PC-3 (cell line): ENCODE data around the gene DGKB. TPM values are rescaled to one million over a fixed set of nuclear protein-coding genes. Genes with fewer than 3 reads are reported as not detected.
A peak's percentile ranks its signal among the peaks of the same experiment; 100 is the strongest.

Source experiments
- ATAC-seq: fragments of 200-7000 bp; cut with Tn5 transposase; 2 replicates; pipeline ENCODE4 v1.9.1; 2020; ENCODE audit warnings: mild to moderate bottlenecking, moderate library complexity
- BruUV-seq: library from RNA; stranded (reverse); fragments of 400-500 nt; replicated peaks from 2 replicates; lab custom pipeline; 2021; lab: Mats Ljungman, UMichigan
- CTCF ChIA-PET: fragments of 300-600 bp; sonication (Branson Sonifier 250); formaldehyde crosslinking; loops from one replicate; lab custom pipeline; 2022; ENCODE audit warnings: antibody characterized with exemption; lab: Charles Lee
- POLR2A ChIA-PET: fragments of 300-600 bp; sonication (Branson Sonifier 250); formaldehyde crosslinking; loops from one replicate; lab custom pipeline; 2022; ENCODE audit warnings: antibody characterized with exemption; ENCODE audit not compliant: unreplicated experiment; lab: Charles Lee
- DNase-seq: peaks from one replicate; pipeline ENCODE4 v3.0.0-alpha.2; 2015
- H2AFZ ChIP-seq: fragments of 300-600 bp; sonication (generic); 2 replicates; pipeline ENCODE4 v1.6.0; 2016; ENCODE audit warnings: antibody characterized with exemption, low read length
- H3F3A ChIP-seq: fragments of 300-600 bp; sonication (generic); one replicate; pipeline ENCODE4 v1.6.0; 2017; ENCODE audit warnings: antibody characterized with exemption, low read length, control low read depth, mild to moderate bottlenecking; ENCODE audit not compliant: unreplicated experiment
- H3K27ac ChIP-seq: fragments of 300-600 bp; sonication (generic); 2 replicates; pipeline ENCODE4 v1.5.1; 2016; ENCODE audit warnings: mild to moderate bottlenecking, low read length
- H3K27me3 ChIP-seq: fragments of 300-600 bp; sonication (generic); 2 replicates; pipeline ENCODE4 v1.6.1; 2016; ENCODE audit warnings: low read length, mixed read lengths
- H3K36me3 ChIP-seq: fragments of 300-600 bp; sonication (generic); 2 replicates; pipeline ENCODE4 v1.6.1; 2016; ENCODE audit warnings: low read depth, mixed run types, low read length, mixed read lengths
- H3K4me1 ChIP-seq: fragments of 300-600 bp; sonication (generic); 2 replicates; pipeline ENCODE4 v1.5.1; 2016; ENCODE audit warnings: low read length; ENCODE audit not compliant: insufficient read depth
- H3K4me2 ChIP-seq: fragments of 300-600 bp; sonication (generic); 2 replicates; pipeline ENCODE4 v1.6.0; 2016; ENCODE audit warnings: low read length
- H3K4me3 ChIP-seq: fragments of 300-600 bp; sonication (generic); 2 replicates; pipeline ENCODE4 v1.5.1; 2016; ENCODE audit warnings: mild to moderate bottlenecking, low read length, mixed read lengths
- H3K79me2 ChIP-seq: fragments of 300-600 bp; sonication (generic); 2 replicates; pipeline ENCODE4 v1.6.1; 2017; ENCODE audit warnings: low read length, mixed read lengths
- H3K9ac ChIP-seq: fragments of 300-600 bp; sonication (generic); 2 replicates; pipeline ENCODE4 v1.6.0; 2016; ENCODE audit warnings: mild to moderate bottlenecking, low read length
- H3K9me2 ChIP-seq: fragments of 300-600 bp; sonication (generic); replicated peaks from 2 replicates; pipeline ENCODE4 v1.6.1; 2016; ENCODE audit warnings: mixed run types, low read length, mixed read lengths
- H3K9me3 ChIP-seq: fragments of 300-600 bp; sonication (generic); 2 replicates; pipeline ENCODE4 v1.6.1; 2016; ENCODE audit warnings: low read length, mixed read lengths
- H4K20me1 ChIP-seq: fragments of 300-600 bp; sonication (generic); 2 replicates; pipeline ENCODE4 v1.6.1; 2016; ENCODE audit warnings: low read length, mixed read lengths
- EZH2 ChIP-seq: fragments of 300-600 bp; sonication (generic); IDR thresholded peaks from one replicate; pipeline ENCODE4 v1.6.1; 2017; ENCODE audit warnings: antibody characterized with exemption, mild to moderate bottlenecking, low read length; ENCODE audit not compliant: unreplicated experiment
- EZH2phosphoT487 ChIP-seq: fragments of 300-600 bp; sonication (generic); IDR thresholded peaks from 2 replicates; pipeline ENCODE4 v1.6.1; 2018; ENCODE audit warnings: mild to moderate bottlenecking, antibody characterized with exemption, low read length, borderline replicate concordance
- intact Hi-C: fragments of 100-400 bp; cut with micrococcal nuclease; formaldehyde crosslinking; loops from 2 replicates; pipeline ENCODE4 v1.9.0; 2023
- total RNA-seq: library from RNA; depleted of rRNA; stranded (reverse); fragments of >200 nt; gene quantifications from 2 replicates; pipeline ENCODE4 v1.2.3, GENCODE V29; 2014
- TF ChIP-seq, protein P1 (sequence below): fragments of 300-600 bp; sonication (generic); conservative IDR thresholded peaks from 2 replicates; pipeline ENCODE4 v1.5.1; 2017; ENCODE audit warnings: antibody characterized with exemption, low read depth, mild to moderate bottlenecking, low read length

The DGKB gene
- total RNA-seq, 1 experiment from 2014 or later, result 0.15 TPM

GRCh38 chr7:14773729-14774271 lies 128.8 kb downstream of the DGKB start:
- DNase-seq, result no peak
- Histone ChIP-seq H3K9me2 (no peaks in the 10 kb centered on the region), H3K27ac (no peak overlapping the region), H3K4me1 (peaks cover 12% of the 10 kb centered on the region), H3K27me3 (no peaks in the 10 kb centered on the region), H2AFZ (no peak overlapping the region), H4K20me1 (no peaks in the 10 kb centered on the region), H3F3A (no peaks in the 10 kb centered on the region), H3K36me3 (no peaks in the 10 kb centered on the region), H3K9me3 (peaks cover 4% of the 10 kb centered on the region; the same call in 1 of the 2 replicates), H3K4me2 (no peak overlapping the region), H3K79me2 (no peaks in the 10 kb centered on the region), H3K9ac (no peak overlapping the region), H3K4me3 (no peak overlapping the region)
- ChIA-PET CTCF (interaction anchor here (0.6 kb wide), 1 partner anchor 167 kb away, joined by 3 read pairs; no protein-coding TSS in a partner anchor), POLR2A (no interaction called here)
- intact Hi-C loops, result no loop called here
- no peak for ATAC-seq
- BruUV-seq, result no TSS peak
- TF ChIP-seq EZH2 (no peak), EZH2phosphoT487 (no peak)
- TF ChIP-seq, protein P1, sequence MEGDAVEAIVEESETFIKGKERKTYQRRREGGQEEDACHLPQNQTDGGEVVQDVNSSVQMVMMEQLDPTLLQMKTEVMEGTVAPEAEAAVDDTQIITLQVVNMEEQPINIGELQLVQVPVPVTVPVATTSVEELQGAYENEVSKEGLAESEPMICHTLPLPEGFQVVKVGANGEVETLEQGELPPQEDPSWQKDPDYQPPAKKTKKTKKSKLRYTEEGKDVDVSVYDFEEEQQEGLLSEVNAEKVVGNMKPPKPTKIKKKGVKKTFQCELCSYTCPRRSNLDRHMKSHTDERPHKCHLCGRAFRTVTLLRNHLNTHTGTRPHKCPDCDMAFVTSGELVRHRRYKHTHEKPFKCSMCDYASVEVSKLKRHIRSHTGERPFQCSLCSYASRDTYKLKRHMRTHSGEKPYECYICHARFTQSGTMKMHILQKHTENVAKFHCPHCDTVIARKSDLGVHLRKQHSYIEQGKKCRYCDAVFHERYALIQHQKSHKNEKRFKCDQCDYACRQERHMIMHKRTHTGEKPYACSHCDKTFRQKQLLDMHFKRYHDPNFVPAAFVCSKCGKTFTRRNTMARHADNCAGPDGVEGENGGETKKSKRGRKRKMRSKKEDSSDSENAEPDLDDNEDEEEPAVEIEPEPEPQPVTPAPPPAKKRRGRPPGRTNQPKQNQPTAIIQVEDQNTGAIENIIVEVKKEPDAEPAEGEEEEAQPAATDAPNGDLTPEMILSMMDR, result no peak

GRCh38 chr7:14770614-14771013 lies 131.9 kb downstream of the DGKB start:
- POLR2A ChIA-PET, result no interaction called here
- H3K4me1 ChIP-seq, result peaks cover 44% of the 10 kb centered on the region
- no peak overlapping the region for H3K4me3 ChIP-seq
- H3K9me2 ChIP-seq, result no peaks in the 10 kb centered on the region
- no peaks in the 10 kb centered on the region for H4K20me1 ChIP-seq
- no peaks in the 10 kb centered on the region for H3K9me3 ChIP-seq
- BruUV-seq, result no TSS peak
- H3K79me2 ChIP-seq, result no peaks in the 10 kb centered on the region
- intact Hi-C loops, result no loop called here
- no peak overlapping the region for H2AFZ ChIP-seq
- ATAC-seq (no peak), DNase-seq (no peak)
- H3K4me2 ChIP-seq, result no peak overlapping the region
- H3K36me3 ChIP-seq, result no peaks in the 10 kb centered on the region
- H3K27ac ChIP-seq, result no peak overlapping the region
- CTCF ChIA-PET, result no interaction called here
- H3F3A ChIP-seq, result peaks cover 3% of the 10 kb centered on the region
- TF ChIP-seq, protein P1, result no peak
- TF ChIP-seq EZH2phosphoT487 (no peak), EZH2 (no peak)
- H3K27me3 ChIP-seq, result no peaks in the 10 kb centered on the region
- H3K9ac ChIP-seq, result no peak overlapping the region

- Histone ChIP-seq H3K9me2 (no peaks in the 10 kb centered on the region), H3K27ac (peak overlapping the region; percentile 93), H3K4me3 (no peak overlapping the region), H3K79me2 (no peaks in the 10 kb centered on the region), H3K9me3 (no peaks in the 10 kb centered on the region), H3K4me2 (peak overlapping the region; percentile 79), H3K4me1 (peaks cover 48% of the 10 kb centered on the region), H2AFZ (0 out of 2 replicates have a peak overlapping the region, but pooled peaks have one; percentile 24), H3F3A (peaks cover 3% of the 10 kb centered on the region), H4K20me1 (no peaks in the 10 kb centered on the region), H3K9ac (no peak overlapping the region; the same call in 1 of the 2 replicates), H3K36me3 (no peaks in the 10 kb centered on the region), H3K27me3 (no peaks in the 10 kb centered on the region)
- intact Hi-C loops, result loop anchor here (1.0 to 2.0 kb wide), 4 partner anchors 14 to 248 kb away; no protein-coding TSS in a partner anchor
- POLR2A ChIA-PET, result no interaction called here
- no TSS peak for BruUV-seq
- ATAC-seq (peak; percentile 25), DNase-seq (peak; percentile 37)
- TF ChIP-seq EZH2 (no peak), EZH2phosphoT487 (no peak)
- TF ChIP-seq, protein P1, result no peak
- CTCF ChIA-PET, result no interaction called here
These were observed 133.3 kb downstream of the DGKB start for GRCh38 chr7:14769261-14769660.
